Natural killer cell (primary cell): ENCODE data around the gene ZNF48. TPM values are rescaled to one million over a fixed set of nuclear protein-coding genes. Genes with fewer than 3 reads are reported as not detected.

Experiments
- ATAC-seq, 3 donors: fragments of 150-1000 bp in 2 of 3; fragments of 200-7000 bp in 1 of 3; cut with Tn5 transposase; 1 replicate in 1 of 3; 2 replicates in 2 of 3; pipeline ENCODE4 v1.10.0; 2021; ENCODE audit warnings: mild to moderate bottlenecking in 2 of 3, moderate library complexity in 2 of 3
- DNase-seq, 2 donors: peaks; one replicate each; pipeline versions ENCODE4 v3.0.0 to v3.0.0-alpha.2; 2013 to 2021; ENCODE audit warnings: mixed read lengths in 1 of 2
- H3K27ac ChIP-seq: one replicate; pipeline ENCODE4 v1.5.1; 2013; ENCODE audit warnings: mild to moderate bottlenecking, low read length
- H3K27me3 ChIP-seq: one replicate; pipeline ENCODE4 v1.6.1; 2013; ENCODE audit warnings: low read length; ENCODE audit not compliant: control insufficient read depth, insufficient read depth
- H3K36me3 ChIP-seq: one replicate; pipeline ENCODE4 v1.6.1; 2013; ENCODE audit warnings: low read length; ENCODE audit not compliant: control insufficient read depth, insufficient read depth
- H3K4me1 ChIP-seq: one replicate; pipeline ENCODE4 v1.6.1; 2013; ENCODE audit warnings: low read length; ENCODE audit not compliant: control insufficient read depth, insufficient read depth
- H3K4me3 ChIP-seq: one replicate; pipeline ENCODE4 v1.5.1; 2013; ENCODE audit warnings: low read length
- H3K9me3 ChIP-seq: one replicate; pipeline ENCODE4 v1.6.1; 2013; ENCODE audit warnings: low read length; ENCODE audit not compliant: control insufficient read depth, insufficient read depth
- H3K27ac Mint-ChIP-seq, 2 donors: one replicate each; pipeline ENCODE4 v1.8.0; 2022; ENCODE audit warnings: mild to moderate bottlenecking in 2 of 2, mixed read lengths in 2 of 2, moderate library complexity in 1 of 2
- H3K27me3 Mint-ChIP-seq, 2 donors: one replicate each; pipeline ENCODE4 v1.8.0; 2022; ENCODE audit warnings: low read depth in 2 of 2, mixed read lengths in 2 of 2
- H3K36me3 Mint-ChIP-seq: one replicate; pipeline ENCODE4 v1.8.0; 2022; ENCODE audit warnings: mixed read lengths
- H3K4me1 Mint-ChIP-seq, 2 donors: one replicate each; pipeline ENCODE4 v1.8.0; 2022; ENCODE audit warnings: mixed read lengths in 2 of 2
- H3K4me3 Mint-ChIP-seq: one replicate; pipeline ENCODE4 v1.8.0; 2022; ENCODE audit warnings: mild to moderate bottlenecking, moderate library complexity, mixed read lengths
- H3K9me3 Mint-ChIP-seq, 2 donors: one replicate each; pipeline ENCODE4 v1.8.0; 2022; ENCODE audit warnings: mixed read lengths in 2 of 2
- WGBS: methylation state at CpG from one replicate; pipeline ENCODE4 v1.1.7; 2013; ENCODE audit warnings: missing lambda C conversion rate; ENCODE audit not compliant: insufficient coverage; 5-methylcytosine and 5-hydroxymethylcytosine counted together
- intact Hi-C: fragments of 100-400 bp; cut with micrococcal nuclease; formaldehyde crosslinking; loops from one replicate; pipeline ENCODE4 v1.14.2; 2022
- total RNA-seq, 4 donors: library from RNA; stranded (reverse); fragments of 120-200 nt in 1 of 4; gene quantifications; one replicate each; pipeline versions ENCODE4 v1.2.3 to v1.2.4, GENCODE V29; 2013 to 2022
- TF ChIP-seq, protein P1 (sequence below): fragments of 200-600 bp; IDR thresholded peaks from one replicate; pipeline ENCODE4 v1.8.0; 2022; ENCODE audit warnings: antibody characterized with exemption

ZNF48 gene
- total RNA-seq, 3 donors from 2014 or later (not counting 1 experiment from before 2014, with no cell fraction given): 5.5 to 7.4 (median 7.1) TPM

DNA sequence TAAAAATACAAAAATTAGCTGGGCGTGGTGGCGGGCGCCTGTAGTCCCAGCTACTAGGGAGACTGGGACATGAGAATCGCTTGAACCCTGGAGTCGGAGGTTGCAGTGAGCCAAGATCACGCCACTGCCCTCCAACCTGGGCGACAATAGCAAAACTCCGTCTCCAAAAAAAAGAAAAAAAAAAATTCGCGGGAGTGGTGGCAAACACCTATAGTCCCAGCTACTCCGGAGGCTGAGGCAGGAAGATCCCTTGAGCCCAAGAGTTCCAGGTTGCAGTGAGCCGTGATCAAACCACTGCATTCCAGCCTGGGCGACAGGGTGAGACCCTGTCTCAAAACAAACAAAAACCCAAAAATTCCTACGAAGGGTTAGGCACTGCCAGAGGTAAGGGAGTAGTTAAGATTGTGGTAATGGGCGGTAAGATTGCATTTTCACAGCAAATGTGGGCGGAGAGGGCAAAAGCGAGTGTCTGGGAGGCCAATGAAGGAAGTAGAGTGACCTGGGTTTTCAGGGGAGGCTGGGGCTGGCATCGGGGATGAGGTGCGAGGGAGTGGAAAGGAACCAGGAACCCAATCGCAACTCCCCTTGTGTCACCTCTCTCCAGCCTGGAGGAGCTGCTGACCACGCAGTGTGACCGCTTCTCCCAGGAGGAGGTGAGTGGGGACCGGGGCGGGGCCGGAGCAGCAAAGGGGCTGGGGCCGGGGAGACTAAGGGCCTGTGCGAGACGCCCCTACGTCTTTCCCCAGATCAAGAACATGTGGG lies 18.0 kb upstream of the ZNF48 start:
- Mint-ChIP-seq H3K27ac (peak overlapping the region; percentile 99 to 100), H3K4me3 (peak overlapping the region; percentile 97), H3K27me3 (no peaks in the 10 kb centered on the region), H3K9me3 (no peaks in the 10 kb centered on the region), H3K4me1 (peaks cover 41 to 52% of the 10 kb centered on the region in 2 donors), H3K36me3 (no peaks in the 10 kb centered on the region)
- peak overlapping the region; percentile 64 for H3K4me3 ChIP-seq
- TF ChIP-seq, protein P1, sequence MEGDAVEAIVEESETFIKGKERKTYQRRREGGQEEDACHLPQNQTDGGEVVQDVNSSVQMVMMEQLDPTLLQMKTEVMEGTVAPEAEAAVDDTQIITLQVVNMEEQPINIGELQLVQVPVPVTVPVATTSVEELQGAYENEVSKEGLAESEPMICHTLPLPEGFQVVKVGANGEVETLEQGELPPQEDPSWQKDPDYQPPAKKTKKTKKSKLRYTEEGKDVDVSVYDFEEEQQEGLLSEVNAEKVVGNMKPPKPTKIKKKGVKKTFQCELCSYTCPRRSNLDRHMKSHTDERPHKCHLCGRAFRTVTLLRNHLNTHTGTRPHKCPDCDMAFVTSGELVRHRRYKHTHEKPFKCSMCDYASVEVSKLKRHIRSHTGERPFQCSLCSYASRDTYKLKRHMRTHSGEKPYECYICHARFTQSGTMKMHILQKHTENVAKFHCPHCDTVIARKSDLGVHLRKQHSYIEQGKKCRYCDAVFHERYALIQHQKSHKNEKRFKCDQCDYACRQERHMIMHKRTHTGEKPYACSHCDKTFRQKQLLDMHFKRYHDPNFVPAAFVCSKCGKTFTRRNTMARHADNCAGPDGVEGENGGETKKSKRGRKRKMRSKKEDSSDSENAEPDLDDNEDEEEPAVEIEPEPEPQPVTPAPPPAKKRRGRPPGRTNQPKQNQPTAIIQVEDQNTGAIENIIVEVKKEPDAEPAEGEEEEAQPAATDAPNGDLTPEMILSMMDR: no peak
- ATAC-seq (no peak), DNase-seq (no peak)
- peak overlapping the region; percentile 99 for H3K27ac ChIP-seq
- intact Hi-C loops: no loop called here
- H3K4me1 ChIP-seq: peaks cover 58% of the 10 kb centered on the region
- no peaks in the 10 kb centered on the region for H3K27me3 ChIP-seq
- H3K9me3 ChIP-seq: no peaks in the 10 kb centered on the region
- H3K36me3 ChIP-seq: peaks cover 16% of the 10 kb centered on the region
- 40% methylated on average over 29 of the region's 29 CpGs for WGBS

DNA sequence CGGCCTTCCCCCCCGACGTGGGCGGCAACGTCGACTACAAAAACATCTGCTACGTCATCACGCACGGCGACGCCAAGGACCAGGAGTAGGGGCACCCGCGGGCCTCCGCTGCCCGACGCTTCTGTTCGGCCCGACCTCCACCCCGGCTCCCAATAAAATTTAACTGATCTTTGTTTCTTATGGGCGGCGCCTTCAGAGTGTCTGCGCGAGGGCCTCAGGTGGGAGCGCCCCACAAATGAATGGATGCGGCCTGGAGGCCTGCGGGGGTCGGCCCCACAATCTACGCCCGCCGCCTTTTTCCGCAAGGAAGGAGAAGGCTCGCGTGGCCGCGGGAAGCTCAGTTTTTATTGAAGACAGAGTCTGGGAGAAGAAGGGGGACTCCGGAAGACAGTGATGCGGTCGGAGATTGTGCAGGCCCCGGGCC lies 17.4 kb upstream of the ZNF48 start:
- H3K27ac ChIP-seq: peak overlapping the region; percentile 99
- Mint-ChIP-seq H3K4me1 (peaks cover 46 to 55% of the 10 kb centered on the region in 2 donors), H3K9me3 (no peaks in the 10 kb centered on the region), H3K36me3 (no peaks in the 10 kb centered on the region), H3K27me3 (no peaks in the 10 kb centered on the region), H3K4me3 (peak overlapping the region; percentile 97), H3K27ac (peak overlapping the region; percentile 99 to 100)
- H3K27me3 ChIP-seq: no peaks in the 10 kb centered on the region
- no peaks in the 10 kb centered on the region for H3K9me3 ChIP-seq
- H3K4me3 ChIP-seq: peak overlapping the region; percentile 64
- ATAC-seq (peak; percentile 46 to 64 (median 52)), DNase-seq (peak; percentile 80 to 96)
- TF ChIP-seq, protein P1: no peak
- H3K4me1 ChIP-seq: peaks cover 63% of the 10 kb centered on the region
- 0% methylated on average over 39 of the region's 39 CpGs for whole genome bisulfite sequencing
- H3K36me3 ChIP-seq: peaks cover 16% of the 10 kb centered on the region
- intact Hi-C loops: loop anchor here (1.0 to 2.0 kb wide), 2 partner anchors 8 to 43 kb away; partner anchors contain the start of gene TBC1D10B

DNA sequence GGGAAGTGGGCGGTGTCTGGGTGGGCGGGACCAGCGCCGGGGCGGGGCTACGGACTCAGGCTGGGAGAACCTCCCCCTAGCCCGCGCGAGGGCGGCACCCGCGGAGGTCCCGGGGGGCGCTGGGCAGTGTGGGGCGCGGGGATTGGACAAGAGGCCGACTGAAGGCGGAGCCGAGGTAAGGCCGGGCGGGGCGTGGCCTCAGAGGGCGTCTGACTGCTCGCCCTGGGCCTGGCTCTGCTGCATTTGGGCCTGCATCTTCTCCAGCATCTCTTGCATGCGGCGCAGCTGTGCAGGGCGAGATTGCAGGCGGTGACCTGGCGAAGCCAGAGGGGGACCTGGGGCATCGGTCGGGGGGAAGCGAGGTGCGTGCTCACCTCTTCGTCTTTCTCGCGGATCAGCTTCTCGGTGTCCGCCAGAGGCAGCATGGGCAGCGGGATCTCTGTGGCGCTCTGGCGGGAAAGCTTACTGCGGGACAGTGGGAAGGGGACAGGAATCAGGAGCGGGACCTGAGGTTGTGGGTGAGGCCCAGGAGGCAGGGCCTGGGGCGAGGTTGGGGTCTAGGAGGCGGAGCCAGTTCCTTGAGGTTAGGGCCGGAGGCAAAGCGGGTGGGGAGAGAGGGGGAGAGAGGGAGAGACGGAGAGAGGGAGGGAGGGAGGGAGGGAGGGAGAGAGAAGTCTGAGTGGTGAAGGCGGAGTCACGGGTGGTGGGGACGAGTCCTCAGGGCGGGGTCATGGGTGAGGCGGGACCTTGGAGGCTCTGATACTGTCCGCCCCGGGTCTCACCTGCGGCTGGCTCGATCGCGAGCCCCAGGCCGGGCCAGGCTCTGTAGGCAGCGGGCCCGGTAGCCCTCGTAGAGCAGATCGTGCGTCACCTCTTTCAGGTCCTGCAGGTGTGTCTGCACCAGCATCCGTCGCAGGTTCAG lies 16.7 kb upstream of the ZNF48 start:
- Mint-ChIP-seq H3K27me3 (no peaks in the 10 kb centered on the region), H3K4me1 (peaks cover 52 to 60% of the 10 kb centered on the region in 2 donors), H3K4me3 (peak overlapping the region; percentile 97), H3K9me3 (no peaks in the 10 kb centered on the region), H3K27ac (peak overlapping the region; percentile 99 to 100), H3K36me3 (no peaks in the 10 kb centered on the region)
- peak overlapping the region; percentile 99 for H3K27ac ChIP-seq
- H3K4me1 ChIP-seq: peaks cover 70% of the 10 kb centered on the region
- peaks cover 16% of the 10 kb centered on the region for H3K36me3 ChIP-seq
- H3K27me3 ChIP-seq: no peaks in the 10 kb centered on the region
- WGBS: 1% methylated on average over 67 of the region's 67 CpGs
- ATAC-seq (peak; percentile 85 to 97 (median 86)), DNase-seq (peak; percentile 98 to 99)
- TF ChIP-seq, protein P1: no peak
- no peaks in the 10 kb centered on the region for H3K9me3 ChIP-seq
- intact Hi-C loops: loop anchor here (1.0 to 2.0 kb wide), 2 partner anchors 8 to 44 kb away; partner anchors contain the start of gene TBC1D10B
- peak overlapping the region; percentile 64 for H3K4me3 ChIP-seq
